Esophagus muscularis mucosa (tissue), 4 donors: ENCODE results near the gene ARHGEF38. TPM values are rescaled to one million over a fixed set of nuclear protein-coding genes. Genes with fewer than 3 reads are reported as not detected.

Experiments
- DNase-seq: peaks from one replicate; pipeline ENCODE4 v3.0.0-alpha.2; 2017; ENCODE audit errors: extremely low spot score
- H3K27ac ChIP-seq, 4 donors: fragments of 200-600 bp; sonication (generic); replicated peaks in 1 of 4; 1 replicate in 3 of 4; 2 replicates in 1 of 4; pipeline ENCODE4 v1.5.1; 2016 to 2019; ENCODE audit warnings: mild to moderate bottlenecking in 1 of 4
- H3K27me3 ChIP-seq, 4 donors: fragments of 200-600 bp; sonication (generic); one replicate each; pipeline versions ENCODE4 v1.5.1 to v1.6.0; 2016 to 2019
- H3K36me3 ChIP-seq, 4 donors: fragments of 200-600 bp; sonication (generic); one replicate each; pipeline ENCODE4 v1.5.1; 2016 to 2019
- H3K4me1 ChIP-seq, 4 donors: fragments of 200-600 bp; sonication (generic); one replicate each; pipeline ENCODE4 v1.5.1; 2016 to 2019
- H3K4me3 ChIP-seq, 4 donors: fragments of 200-600 bp; sonication (generic); 1 replicate in 2 of 4; 2 replicates in 2 of 4; pipeline ENCODE4 v1.5.1; 2016 to 2019; ENCODE audit warnings: mild to moderate bottlenecking in 4 of 4, moderate library complexity in 1 of 4
- H3K9me3 ChIP-seq, 4 donors: fragments of 200-600 bp; sonication (generic); 1 replicate in 3 of 4; 2 replicates in 1 of 4; pipeline ENCODE4 v1.5.1; 2016 to 2019
- EP300 ChIP-seq: sonication (generic); formaldehyde crosslinking; IDR thresholded peaks from one replicate; pipeline ENCODE4 v1.6.1; 2017; ENCODE audit warnings: antibody characterized with exemption
- POLR2A ChIP-seq: fragments of 450-650 bp; IDR thresholded peaks from one replicate; pipeline ENCODE4 v1.6.1; 2017; ENCODE audit warnings: antibody characterized with exemption, moderate library complexity, mild to moderate bottlenecking, low read depth
- POLR2AphosphoS5 ChIP-seq, 2 donors: sonication (generic); formaldehyde crosslinking; IDR thresholded peaks; one replicate each; pipeline ENCODE4 v1.6.1; 2017; ENCODE audit warnings: antibody characterized with exemption in 2 of 2
- WGBS: methylation state at CpG from one replicate; pipeline ENCODE4 v1.1.5; 2018; 5-methylcytosine and 5-hydroxymethylcytosine counted together
- intact Hi-C: fragments of 100-400 bp; cut with DNase I; formaldehyde crosslinking; loops from one replicate; pipeline ENCODE4 v1.15.1; 2023
- total RNA-seq, 4 donors: library from RNA; depleted of rRNA; stranded (reverse); fragments of >200 nt; gene quantifications; one replicate each; pipeline versions ENCODE4 v1.1.0 to v1.2.1, GENCODE V29; 2016
- TF ChIP-seq, protein P1 (sequence below), 3 experiments: fragments of 200-600 bp in 2 of 3; fragments of 450-650 bp in 1 of 3; sonication (generic) in 2 of 3; IDR thresholded peaks; one replicate each; pipeline ENCODE4 v1.5.1; 2017 to 2019; ENCODE audit warnings: antibody characterized with exemption in 3 of 3, mild to moderate bottlenecking in 2 of 3, moderate library complexity in 1 of 3

Gene ARHGEF38
- total RNA-seq, 4 donors from 2014 or later: 0.29 TPM; not detected in 3

DNA sequence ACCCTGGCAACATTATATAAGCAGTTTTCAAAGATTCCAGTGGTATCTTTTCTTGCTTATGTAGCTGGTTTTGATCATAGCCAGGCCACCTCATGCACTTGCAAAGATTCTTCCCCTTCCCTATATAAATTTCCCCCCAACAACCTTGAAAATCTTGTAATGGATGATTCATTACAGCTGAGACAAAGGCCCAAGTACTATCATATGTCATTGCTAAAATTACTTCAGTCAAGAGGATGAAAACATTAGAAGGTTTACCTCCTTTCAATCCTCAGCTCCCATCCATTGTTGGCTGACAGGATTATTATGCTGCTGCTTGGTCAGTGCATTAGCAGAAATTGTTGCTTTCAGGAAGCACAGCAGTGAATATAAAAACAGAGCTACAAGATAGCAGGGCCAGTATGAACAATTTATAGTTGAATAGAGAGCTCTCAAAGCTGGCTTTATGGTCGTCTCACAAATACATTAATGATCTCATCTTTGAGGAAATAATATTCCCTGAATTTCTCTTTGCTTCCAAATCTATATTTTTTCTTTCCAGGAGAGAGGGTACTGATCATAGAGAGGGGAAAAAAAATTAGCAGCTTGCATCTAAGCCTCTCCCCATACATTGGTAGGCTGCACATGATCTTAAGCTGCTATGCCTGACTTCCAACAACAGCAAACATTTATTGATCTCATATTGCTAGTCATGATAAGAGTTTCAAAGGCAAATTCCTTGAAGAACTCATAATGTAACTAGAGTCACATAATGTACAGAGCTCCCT, 7.7 kb upstream of the ARHGEF38 start:
- Histone ChIP-seq H3K36me3 (no peaks in the 10 kb centered on the region), H3K4me3 (no peak overlapping the region), H3K27me3 (no peaks in the 10 kb centered on the region), H3K9me3 (no peaks in the 10 kb centered on the region), H3K4me1 (no peaks in the 10 kb centered on the region), H3K27ac (no peak overlapping the region)
- TF ChIP-seq, protein P1, sequence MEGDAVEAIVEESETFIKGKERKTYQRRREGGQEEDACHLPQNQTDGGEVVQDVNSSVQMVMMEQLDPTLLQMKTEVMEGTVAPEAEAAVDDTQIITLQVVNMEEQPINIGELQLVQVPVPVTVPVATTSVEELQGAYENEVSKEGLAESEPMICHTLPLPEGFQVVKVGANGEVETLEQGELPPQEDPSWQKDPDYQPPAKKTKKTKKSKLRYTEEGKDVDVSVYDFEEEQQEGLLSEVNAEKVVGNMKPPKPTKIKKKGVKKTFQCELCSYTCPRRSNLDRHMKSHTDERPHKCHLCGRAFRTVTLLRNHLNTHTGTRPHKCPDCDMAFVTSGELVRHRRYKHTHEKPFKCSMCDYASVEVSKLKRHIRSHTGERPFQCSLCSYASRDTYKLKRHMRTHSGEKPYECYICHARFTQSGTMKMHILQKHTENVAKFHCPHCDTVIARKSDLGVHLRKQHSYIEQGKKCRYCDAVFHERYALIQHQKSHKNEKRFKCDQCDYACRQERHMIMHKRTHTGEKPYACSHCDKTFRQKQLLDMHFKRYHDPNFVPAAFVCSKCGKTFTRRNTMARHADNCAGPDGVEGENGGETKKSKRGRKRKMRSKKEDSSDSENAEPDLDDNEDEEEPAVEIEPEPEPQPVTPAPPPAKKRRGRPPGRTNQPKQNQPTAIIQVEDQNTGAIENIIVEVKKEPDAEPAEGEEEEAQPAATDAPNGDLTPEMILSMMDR (IDR thresholded peaks at IDR 0.05): no peak
- TF ChIP-seq EP300 (no peak), POLR2A (no peak), POLR2AphosphoS5 (IDR thresholded peaks at IDR 0.05) (no peak)
- intact Hi-C loops: no loop called here
- WGBS: 42% methylated on average over 1 of the region's 1 CpG
- no peak for DNase-seq

DNA sequence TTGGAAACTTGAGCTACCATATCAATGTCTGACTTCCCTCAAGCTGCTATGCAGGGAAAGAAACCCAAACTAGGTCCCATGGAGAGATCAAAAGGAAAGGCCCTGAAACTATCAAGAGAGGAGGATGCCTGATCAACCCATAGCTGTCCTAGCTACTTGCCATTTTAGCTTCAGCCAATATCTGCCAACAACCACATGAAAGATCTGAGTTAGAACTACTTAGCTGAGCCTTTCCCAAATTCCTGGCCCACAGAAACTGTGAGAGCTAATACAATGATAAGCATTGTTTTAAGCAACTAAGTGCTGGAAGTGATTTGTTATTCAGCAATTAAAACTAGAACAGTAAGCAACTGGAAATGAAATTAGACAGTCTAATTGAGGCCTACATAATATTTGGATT, 6.3 kb upstream of the ARHGEF38 start:
- TF ChIP-seq, protein P1 (IDR thresholded peaks at IDR 0.05): no peak
- TF ChIP-seq POLR2AphosphoS5 (IDR thresholded peaks at IDR 0.05) (no peak), EP300 (no peak), POLR2A (no peak)
- H3K9me3 ChIP-seq: no peaks in the 10 kb centered on the region
- intact Hi-C loops: no loop called here

DNA sequence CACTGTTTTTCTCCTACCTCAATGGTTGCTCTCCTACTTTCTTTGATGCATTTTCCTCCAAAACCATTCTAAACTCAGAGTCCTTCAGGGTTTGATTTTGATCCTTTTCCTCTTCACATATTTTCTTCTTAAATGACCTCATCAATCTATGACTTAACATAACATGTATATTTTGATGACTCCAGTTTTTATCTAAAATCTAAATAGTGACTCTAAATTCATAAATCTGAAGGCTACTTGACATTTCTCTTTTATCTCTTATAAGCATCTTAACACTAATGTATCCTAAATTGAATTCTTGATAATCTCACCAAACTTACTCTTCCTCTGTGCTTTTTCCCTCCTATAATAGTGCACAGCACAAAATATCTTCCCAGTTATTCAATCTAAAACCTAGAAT, 4.7 kb upstream of the ARHGEF38 start:
- Histone ChIP-seq H3K27ac (no peak overlapping the region), H3K27me3 (no peaks in the 10 kb centered on the region), H3K4me1 (no peaks in the 10 kb centered on the region), H3K36me3 (no peaks in the 10 kb centered on the region), H3K9me3 (no peaks in the 10 kb centered on the region), H3K4me3 (no peak overlapping the region)
- DNase-seq: no peak
- intact Hi-C loops: no loop called here
- no peak for TF ChIP-seq EP300
- TF ChIP-seq POLR2A: no peak
- TF ChIP-seq, protein P1 (IDR thresholded peaks at IDR 0.05): no peak
- TF ChIP-seq POLR2AphosphoS5 (IDR thresholded peaks at IDR 0.05): no peak

More for the DNA sequence above, 6.3 kb upstream of the ARHGEF38 start:
- H3K27ac ChIP-seq: no peak overlapping the region
- no peak overlapping the region for H3K4me3 ChIP-seq
- H3K36me3 ChIP-seq: no peaks in the 10 kb centered on the region
- DNase-seq: no peak
- no peaks in the 10 kb centered on the region for H3K27me3 ChIP-seq
- no peaks in the 10 kb centered on the region for H3K4me1 ChIP-seq

DNA sequence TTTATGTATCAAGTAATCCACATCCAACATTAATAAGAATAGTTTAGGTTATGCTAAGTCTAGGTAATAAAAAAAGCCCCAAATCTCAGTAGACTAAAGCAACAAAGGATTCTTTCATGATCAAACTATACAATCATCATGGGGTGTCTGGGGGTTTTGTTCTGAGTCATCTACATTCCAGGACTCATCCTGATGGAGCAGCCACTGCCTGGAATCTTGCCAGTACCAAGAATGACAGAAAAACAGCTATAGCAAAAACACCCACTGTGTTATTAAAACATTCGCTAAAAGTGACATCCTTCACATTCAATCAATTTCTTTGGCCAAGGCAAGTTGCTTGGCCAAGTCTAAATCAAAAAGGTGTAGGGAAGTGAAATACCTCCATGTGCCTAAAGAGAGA, 3.9 kb upstream of the ARHGEF38 start:
- Histone ChIP-seq H3K27ac (no peak overlapping the region), H3K9me3 (no peaks in the 10 kb centered on the region), H3K27me3 (no peaks in the 10 kb centered on the region), H3K36me3 (no peaks in the 10 kb centered on the region), H3K4me3 (no peak overlapping the region), H3K4me1 (no peaks in the 10 kb centered on the region)
- WGBS: 72% methylated on average over 1 of the region's 1 CpG
- intact Hi-C loops: no loop called here
- no peak for DNase-seq
- TF ChIP-seq, protein P1 (IDR thresholded peaks at IDR 0.05): no peak
- no peak for TF ChIP-seq POLR2A
- no peak for TF ChIP-seq EP300
- no peak for TF ChIP-seq POLR2AphosphoS5 (IDR thresholded peaks at IDR 0.05)

DNA sequence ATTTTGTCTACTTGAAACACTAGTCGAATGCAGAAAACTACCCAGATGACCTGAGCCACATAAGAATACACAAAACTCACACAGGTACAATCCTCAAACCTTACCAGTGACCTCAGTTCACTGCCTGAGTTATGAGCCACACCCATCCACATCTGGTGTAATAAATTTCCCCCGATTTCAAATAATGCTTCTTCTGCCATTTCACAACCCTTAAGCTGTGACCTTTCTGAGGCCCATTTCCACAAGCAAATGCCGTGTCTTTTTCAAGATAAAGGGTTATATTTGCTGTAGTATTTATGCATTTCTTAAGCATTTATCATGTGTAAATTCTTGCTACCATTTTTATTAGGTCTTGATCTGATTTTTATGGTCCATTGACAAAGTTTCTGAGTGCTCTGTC, 1.8 kb upstream of the ARHGEF38 start:
- no peaks in the 10 kb centered on the region for H3K36me3 ChIP-seq
- H3K4me1 ChIP-seq: no peaks in the 10 kb centered on the region
- 69% methylated on average over 3 of the region's 3 CpGs for WGBS
- DNase-seq: no peak
- no peaks in the 10 kb centered on the region for H3K9me3 ChIP-seq
- TF ChIP-seq POLR2AphosphoS5 (IDR thresholded peaks at IDR 0.05): no peak
- TF ChIP-seq, protein P1 (IDR thresholded peaks at IDR 0.05): no peak
- no peak for TF ChIP-seq EP300
- no peak for TF ChIP-seq POLR2A
- intact Hi-C loops: no loop called here
- no peak overlapping the region for H3K27ac ChIP-seq
- H3K4me3 ChIP-seq: no peak overlapping the region
- no peaks in the 10 kb centered on the region for H3K27me3 ChIP-seq
